Transverse colon (tissue), 4 donors: ENCODE results near the gene NASP.

Experiments used
- EP300 ChIP-seq: sonication (generic); formaldehyde crosslinking; IDR thresholded peaks from one replicate; pipeline ENCODE4 v1.6.1; 2017; ENCODE audit warnings: antibody characterized with exemption, low read depth
- POLR2A ChIP-seq: fragments of 450-650 bp; IDR thresholded peaks from one replicate; pipeline ENCODE4 v1.6.1; 2016; ENCODE audit warnings: antibody characterized with exemption, mild to moderate bottlenecking, moderate library complexity
- POLR2AphosphoS5 ChIP-seq, 3 donors: sonication (generic); formaldehyde crosslinking; IDR thresholded peaks; one replicate each; pipeline ENCODE4 v1.6.1; 2016; ENCODE audit warnings: antibody characterized with exemption in 3 of 3
- TF ChIP-seq, protein P1 (sequence below), 5 experiments: fragments of 200-600 bp in 3 of 5; fragments of 450-650 bp in 2 of 5; sonication (generic) in 3 of 5; IDR thresholded peaks; 1 replicate in 2 of 5; 2 replicates in 3 of 5; pipeline ENCODE4 v1.5.1; 2016 to 2017; ENCODE audit warnings: antibody characterized with exemption in 5 of 5, inconsistent platforms in 3 of 5, mild to moderate bottlenecking in 2 of 5, moderate library complexity in 1 of 5

- TF ChIP-seq, protein P1, sequence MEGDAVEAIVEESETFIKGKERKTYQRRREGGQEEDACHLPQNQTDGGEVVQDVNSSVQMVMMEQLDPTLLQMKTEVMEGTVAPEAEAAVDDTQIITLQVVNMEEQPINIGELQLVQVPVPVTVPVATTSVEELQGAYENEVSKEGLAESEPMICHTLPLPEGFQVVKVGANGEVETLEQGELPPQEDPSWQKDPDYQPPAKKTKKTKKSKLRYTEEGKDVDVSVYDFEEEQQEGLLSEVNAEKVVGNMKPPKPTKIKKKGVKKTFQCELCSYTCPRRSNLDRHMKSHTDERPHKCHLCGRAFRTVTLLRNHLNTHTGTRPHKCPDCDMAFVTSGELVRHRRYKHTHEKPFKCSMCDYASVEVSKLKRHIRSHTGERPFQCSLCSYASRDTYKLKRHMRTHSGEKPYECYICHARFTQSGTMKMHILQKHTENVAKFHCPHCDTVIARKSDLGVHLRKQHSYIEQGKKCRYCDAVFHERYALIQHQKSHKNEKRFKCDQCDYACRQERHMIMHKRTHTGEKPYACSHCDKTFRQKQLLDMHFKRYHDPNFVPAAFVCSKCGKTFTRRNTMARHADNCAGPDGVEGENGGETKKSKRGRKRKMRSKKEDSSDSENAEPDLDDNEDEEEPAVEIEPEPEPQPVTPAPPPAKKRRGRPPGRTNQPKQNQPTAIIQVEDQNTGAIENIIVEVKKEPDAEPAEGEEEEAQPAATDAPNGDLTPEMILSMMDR (IDR thresholded peaks at IDR 0.05): no peak
- no peak for TF ChIP-seq POLR2AphosphoS5 (IDR thresholded peaks at IDR 0.05)
- TF ChIP-seq POLR2A: no peak
- no peak for TF ChIP-seq EP300
Observed at GRCh38 chr1:45541193-45541592, 42.6 kb upstream of the NASP start.
